ENCODE results near the gene FNBP1.

FNBP1 gene

GRCh38 chr9:130042885-130043653, at the start of gene FNBP1:
FNBP1 (minus strand) TSS chr9:130043189; CDS start chr9:130042975, 214 bp downstream.
- DNase-seq (ENCODE audit: low spot score), result peak; percentile 89

- no peak for DNase-seq (ENCODE audit: low spot score)
Measured at GRCh38 chr9:130090915-130091314, 47.9 kb upstream of the FNBP1 start.

GRCh38 chr9:130089141-130089540, 46.2 kb upstream of the FNBP1 start:
- DNase-seq (ENCODE audit: low spot score), result no peak

- DNase-seq (ENCODE audit: low spot score), result no peak
Measured at GRCh38 chr9:130088051-130088450, 45.1 kb upstream of the FNBP1 start.

GRCh38 chr9:130084337-130084736, 41.3 kb upstream of the FNBP1 start:
- DNase-seq (ENCODE audit: low spot score), result no peak

- DNase-seq (ENCODE audit: low spot score), result no peak
Measured at GRCh38 chr9:130078547-130078946, 35.6 kb upstream of the FNBP1 start.

GRCh38 chr9:130073373-130073772, 30.4 kb upstream of the FNBP1 start:
- peak; percentile 54 for DNase-seq (ENCODE audit: low spot score)

- no peak for DNase-seq (ENCODE audit: low spot score)
Measured at GRCh38 chr9:130072515-130073235, 29.7 kb upstream of the FNBP1 start.

GRCh38 chr9:130069048-130069447, 26.1 kb upstream of the FNBP1 start:
- no peak for DNase-seq (ENCODE audit: low spot score)

GRCh38 chr9:130064621-130065020, 21.6 kb upstream of the FNBP1 start:
- no peak for DNase-seq (ENCODE audit: low spot score)

GRCh38 chr9:130062750-130063149, 19.8 kb upstream of the FNBP1 start:
- no peak for DNase-seq (ENCODE audit: low spot score)

GRCh38 chr9:130060296-130060695, 17.3 kb upstream of the FNBP1 start:
- no peak for DNase-seq (ENCODE audit: low spot score)

GRCh38 chr9:130058887-130059286, 15.9 kb upstream of the FNBP1 start:
- DNase-seq (ENCODE audit: low spot score), result no peak

- DNase-seq (ENCODE audit: low spot score), result peak; percentile 66
Measured at GRCh38 chr9:130058154-130058553, 15.2 kb upstream of the FNBP1 start.

- no peak for DNase-seq (ENCODE audit: low spot score)
Measured at GRCh38 chr9:130054820-130055219, 11.8 kb upstream of the FNBP1 start.

- DNase-seq (ENCODE audit: low spot score), result peak; percentile 35
Measured at GRCh38 chr9:130054325-130054786, 11.4 kb upstream of the FNBP1 start.

GRCh38 chr9:130053504-130054324, 10.7 kb upstream of the FNBP1 start, which contains the start of gene GPR107:
GPR107 (plus strand) TSS chr9:130053906; CDS start chr9:130053933, 27 bp downstream.
- DNase-seq (ENCODE audit: low spot score), result peak; percentile 92

- no peak for DNase-seq (ENCODE audit: low spot score)
Measured at GRCh38 chr9:130053109-130053503, 10.1 kb upstream of the FNBP1 start.

GRCh38 chr9:130051855-130052254, 8.9 kb upstream of the FNBP1 start:
- DNase-seq (ENCODE audit: low spot score), result no peak

GRCh38 chr9:130050462-130050861, 7.5 kb upstream of the FNBP1 start:
- DNase-seq (ENCODE audit: low spot score), result no peak

- no peak for DNase-seq (ENCODE audit: low spot score)
Measured at GRCh38 chr9:130049431-130050210, 6.6 kb upstream of the FNBP1 start.

Measured in HuH-7 (cell line).